HG03175 (cell line): Measurements from ENCODE around the gene IRF3.

Experiments
- ATAC-seq: cut with Tn5 transposase; IDR thresholded peaks from one replicate; pipeline ENCODE4 v1.9.1; 2021; ENCODE audit warnings: mild to moderate bottlenecking, moderate library complexity; ENCODE audit not compliant: unreplicated experiment

IRF3 gene

DNA sequence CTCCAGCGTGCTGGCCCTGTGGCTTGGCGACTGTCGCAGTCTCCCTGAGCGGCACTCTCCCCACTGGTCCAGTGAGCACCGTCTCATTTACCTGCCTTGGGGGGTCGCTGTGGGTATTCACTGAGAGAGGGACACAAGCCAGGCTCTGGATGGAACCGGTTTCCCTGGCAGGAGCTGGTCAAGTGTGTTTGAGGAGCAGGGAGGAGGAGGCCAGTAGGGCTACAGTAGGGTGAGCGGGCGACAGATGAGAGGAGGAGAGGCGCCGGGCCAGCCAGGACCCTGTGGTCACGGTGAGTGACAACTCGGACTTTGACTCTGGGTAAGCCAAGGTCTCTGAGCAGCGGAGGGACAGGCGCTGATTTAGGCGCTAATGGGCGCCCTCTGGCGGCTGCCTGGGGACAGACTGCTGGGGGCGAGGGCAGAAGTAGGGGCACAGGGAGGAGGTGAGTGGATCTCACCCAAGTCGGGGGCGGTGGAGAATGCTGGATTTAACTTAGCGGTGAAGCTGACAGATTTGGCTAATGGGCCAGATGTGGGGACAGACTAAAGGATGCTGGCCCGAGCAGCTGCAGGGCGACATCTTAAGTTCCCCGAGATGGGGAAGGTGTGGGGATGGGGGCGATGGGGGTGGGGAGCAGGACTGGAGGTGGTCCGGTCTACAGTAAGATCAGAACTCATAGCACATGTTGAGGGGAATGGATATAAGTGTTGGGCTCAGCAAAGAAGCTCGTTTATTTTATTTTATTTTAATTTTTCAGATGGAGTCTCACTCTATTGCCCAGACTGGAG lies 6.7 kb upstream of the IRF3 start:
- no peak for ATAC-seq

DNA sequence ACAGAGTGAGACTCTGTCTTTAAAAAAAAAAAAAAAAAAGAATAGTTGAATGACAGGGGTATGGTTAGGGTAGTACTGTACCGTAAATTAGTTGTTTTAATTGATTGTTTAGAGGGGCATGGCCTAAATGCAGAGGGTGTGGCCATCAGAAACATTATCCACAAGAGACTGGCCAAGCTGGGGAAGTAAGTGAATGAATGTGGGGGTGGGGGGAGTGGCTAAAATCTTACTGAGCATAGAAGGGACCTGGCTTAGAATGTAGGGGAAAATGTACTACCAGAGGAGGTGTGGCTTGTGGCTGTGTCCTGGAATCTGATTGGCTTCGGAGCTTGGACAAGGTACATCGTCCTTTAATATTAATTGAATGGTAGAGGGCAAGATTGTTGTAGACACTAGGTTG lies 3.9 kb upstream of the IRF3 start:
- ATAC-seq, result no peak

- ATAC-seq, result no peak
Measured at GRCh38 chr19:49667473-49667872, 1.8 kb upstream of the IRF3 start.

DNA sequence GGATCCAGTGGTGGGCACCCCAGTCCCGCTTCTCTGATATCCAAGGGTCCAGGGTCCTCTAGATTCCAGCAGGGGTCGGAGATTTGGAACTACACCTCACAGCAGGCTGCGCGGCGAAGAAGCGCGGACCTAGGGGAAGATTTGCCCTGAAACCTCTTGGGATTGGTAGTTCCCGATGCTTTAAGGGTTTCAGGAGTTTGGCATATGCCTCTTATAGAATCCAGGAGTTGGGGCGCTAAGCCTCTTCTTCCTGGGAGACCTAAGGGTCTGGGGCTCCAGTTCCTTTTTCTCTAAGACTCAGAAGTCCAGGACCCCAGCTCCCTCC lies 425 bp upstream of the IRF3 start:
- ATAC-seq, result no peak

DNA sequence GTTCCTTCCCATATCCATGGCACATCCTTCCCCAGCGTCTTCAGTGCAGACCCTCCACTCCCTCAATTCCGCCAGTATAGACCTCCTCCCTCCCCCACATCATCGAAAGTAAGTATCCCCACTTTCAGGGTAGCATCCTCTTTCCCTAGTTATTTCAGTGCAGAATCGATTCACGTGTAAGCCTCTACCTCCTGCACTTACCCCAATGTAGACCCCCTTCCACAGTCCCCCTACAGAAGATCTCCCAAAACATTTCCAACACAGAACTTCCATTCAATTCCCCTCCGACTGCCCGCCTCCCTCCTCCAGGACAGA lies 664 bp downstream of the IRF3 start:
- ATAC-seq, result no peak

DNA sequence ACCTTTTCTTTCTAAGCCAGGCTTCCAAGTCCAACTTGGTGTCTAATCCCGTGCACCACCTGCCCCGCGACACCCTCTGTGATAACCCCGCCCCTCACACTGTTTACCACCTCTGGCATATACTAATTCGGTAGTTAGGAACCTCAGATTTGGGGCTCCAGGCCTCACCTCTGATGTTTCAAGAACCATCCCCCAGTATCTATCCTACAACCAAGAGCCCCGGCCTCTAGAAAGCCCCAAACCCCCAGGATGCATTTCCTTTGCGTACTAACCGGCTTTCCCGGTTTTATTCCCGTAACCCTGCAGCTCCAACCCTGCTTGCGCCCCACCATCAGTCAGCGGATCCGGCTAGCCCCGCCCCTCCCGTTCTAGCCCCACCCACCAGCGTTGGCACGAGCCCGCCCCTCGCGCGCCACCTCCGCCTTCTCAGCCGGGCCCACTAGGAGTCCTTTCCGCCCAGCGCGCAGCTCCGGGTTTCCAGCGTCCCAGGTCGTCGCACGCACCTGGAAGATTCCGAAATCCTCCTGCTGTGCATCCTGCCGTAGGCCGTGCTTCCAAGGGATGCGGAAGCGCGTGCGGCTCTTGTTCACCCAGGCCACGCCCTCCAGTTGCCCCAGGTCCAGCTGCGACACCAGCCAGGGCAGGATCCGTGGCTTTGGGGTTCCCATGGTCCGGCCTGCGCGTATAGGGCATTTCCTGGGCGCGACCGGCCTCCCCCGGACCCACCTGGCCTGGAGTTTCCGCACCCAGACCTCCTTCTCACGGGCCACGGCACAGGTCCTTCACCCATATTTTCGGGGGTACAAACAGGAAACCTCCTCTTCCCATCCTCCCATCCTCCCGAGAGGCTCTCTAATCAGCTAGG lies 1.3 kb downstream of the IRF3 start:
- no peak for ATAC-seq

- no peak for ATAC-seq
Measured at GRCh38 chr19:49663224-49663623, 2.4 kb downstream of the IRF3 start.

GRCh38 chr19:49662011-49662410 lies 3.6 kb downstream of the IRF3 start:
- no peak for ATAC-seq

- no peak for ATAC-seq
Measured at GRCh38 chr19:49660338-49660961, 5.2 kb downstream of the IRF3 start.

GRCh38 chr19:49658566-49659442 lies 6.9 kb downstream of the IRF3 start:
- ATAC-seq, result no peak

DNA sequence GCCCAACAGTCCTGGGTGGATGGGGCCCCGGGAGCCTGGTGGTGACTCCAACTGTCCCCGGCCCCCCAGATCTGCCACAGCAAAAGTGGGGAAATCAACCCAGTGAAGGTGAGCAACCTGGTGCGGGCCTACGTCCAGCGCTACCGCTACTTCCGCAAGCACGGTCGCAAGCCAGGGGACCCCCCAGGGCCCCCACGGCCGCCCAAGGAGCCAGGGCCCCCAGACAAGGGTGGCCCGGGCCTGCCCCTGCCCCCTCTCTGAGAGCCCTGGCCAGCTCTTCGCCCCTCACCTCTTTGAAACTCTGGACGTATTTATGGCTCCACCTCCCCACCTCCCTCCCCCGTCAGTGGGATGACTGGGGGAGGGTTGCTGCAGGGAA lies 7.5 kb downstream of the IRF3 start:
- no peak for ATAC-seq

DNA sequence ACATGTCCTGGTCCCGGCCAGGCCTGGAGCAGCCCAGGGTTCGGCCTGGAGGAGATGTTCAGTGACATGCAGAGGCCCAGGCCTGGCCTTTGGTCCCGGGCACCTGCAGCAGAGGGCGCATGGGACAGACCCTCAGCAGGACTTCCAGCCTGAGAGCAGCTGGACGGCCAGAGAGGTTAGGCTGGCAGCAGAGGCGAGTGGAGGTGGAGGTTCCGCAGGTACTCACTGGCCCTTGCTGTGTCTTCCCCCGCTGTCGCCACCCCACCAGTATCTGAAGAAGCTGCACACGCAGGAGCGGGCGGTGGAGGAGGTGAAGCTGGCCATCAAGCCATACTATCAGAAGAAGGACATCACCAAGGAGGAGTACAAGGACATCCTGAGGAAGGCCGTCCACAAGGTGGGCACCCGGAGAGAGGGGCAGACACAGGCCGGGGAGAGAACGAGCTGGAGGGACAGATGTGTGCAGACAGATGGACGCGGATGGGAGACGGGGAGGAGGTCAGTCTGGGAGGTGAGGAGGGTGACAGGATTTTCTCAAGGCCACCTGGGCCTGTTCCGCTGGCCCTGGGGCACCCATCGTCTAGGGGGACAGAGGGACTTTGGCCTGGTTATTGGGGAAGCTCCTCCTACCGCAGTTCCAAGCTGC lies 8.0 kb downstream of the IRF3 start:
- ATAC-seq, result no peak

GRCh38 chr19:49656456-49657109 lies 9.1 kb downstream of the IRF3 start:
- no peak for ATAC-seq

GRCh38 chr19:49655570-49656455 lies 9.8 kb downstream of the IRF3 start:
- ATAC-seq, result no peak

DNA sequence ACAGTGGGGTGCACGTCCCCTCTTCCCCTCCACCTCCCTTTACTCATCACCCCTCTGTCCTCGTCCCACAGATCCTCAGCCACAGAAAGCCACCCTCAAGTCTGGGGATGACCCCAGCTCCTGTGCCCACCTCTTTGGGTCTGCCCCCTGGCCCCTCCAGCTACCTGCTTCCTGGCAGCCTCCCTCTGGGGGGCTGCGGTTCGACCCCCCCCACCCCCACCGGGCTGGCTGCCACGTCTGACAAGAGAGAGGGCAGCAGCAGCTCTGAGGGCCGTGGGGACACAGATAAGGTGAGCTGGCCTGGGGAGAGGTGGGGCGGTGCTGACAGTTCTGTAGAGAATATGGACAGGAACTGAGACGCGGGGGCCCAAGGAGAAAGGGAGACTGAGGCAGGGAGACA lies 11.1 kb downstream of the IRF3 start:
- no peak for ATAC-seq

- no peak for ATAC-seq
Measured at GRCh38 chr19:49653466-49653806, 12.2 kb downstream of the IRF3 start.

- ATAC-seq, result no peak
Measured at GRCh38 chr19:49652551-49653465, 12.8 kb downstream of the IRF3 start.

- no peak for ATAC-seq
Measured at GRCh38 chr19:49651820-49652550, 13.7 kb downstream of the IRF3 start.
